Measurements from ENCODE around the gene OR5M11.
"Not testable (repeated sequence)": the region's sequence is repeated elsewhere in the genome, so short reads cannot be mapped to it uniquely, and the experiment has no call there.

OR5M11 gene

DNA sequence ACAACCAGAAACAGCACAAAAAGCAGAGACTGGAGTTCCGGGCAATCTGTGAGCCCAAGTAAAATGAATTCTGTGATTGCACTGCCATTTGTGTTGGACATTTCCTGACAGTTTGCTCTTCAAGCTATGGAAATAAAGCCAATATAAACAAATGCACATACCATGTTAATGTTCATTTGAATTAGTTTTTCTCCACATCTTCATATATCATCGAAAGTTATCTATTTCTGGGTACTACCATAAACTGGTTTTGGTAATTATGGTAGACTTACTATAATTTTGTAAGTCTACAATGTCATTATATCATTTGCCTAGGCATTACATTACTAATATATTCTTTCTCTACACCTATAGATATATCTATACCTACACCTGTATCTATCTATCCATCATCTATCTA is at the start of gene OR5M11:
OR5M11 (minus strand) TSS at position 101 of the 400 bp plus-strand sequence; CDS start at position 101, 0 bp downstream.
- H3K27ac ChIP-seq (ENCODE audit: low read depth, low read length) = no peak within 1 kb of the TSS
- H3K27me3 ChIP-seq (ENCODE audit: control insufficient read depth, insufficient read depth, low read length) = no peaks in the 10 kb centered on the region
- H3K9ac ChIP-seq (ENCODE audit: low read depth, low read length) = no peak within 1 kb of the TSS
- no peaks in the 10 kb centered on the region for H3K4me1 ChIP-seq (ENCODE audit: control insufficient read depth, insufficient read depth, low read length)
- no peaks in the 10 kb centered on the region for H3K36me3 ChIP-seq (ENCODE audit: control insufficient read depth, insufficient read depth, low read length)
- no peak within 1 kb of the TSS for H3K4me3 ChIP-seq (ENCODE audit: low read depth, low read length)
- no peaks in the 10 kb centered on the region; the same call in none of the 2 replicates for H3K9me3 ChIP-seq (ENCODE audit: control insufficient read depth, insufficient read depth, low read length)

DNA sequence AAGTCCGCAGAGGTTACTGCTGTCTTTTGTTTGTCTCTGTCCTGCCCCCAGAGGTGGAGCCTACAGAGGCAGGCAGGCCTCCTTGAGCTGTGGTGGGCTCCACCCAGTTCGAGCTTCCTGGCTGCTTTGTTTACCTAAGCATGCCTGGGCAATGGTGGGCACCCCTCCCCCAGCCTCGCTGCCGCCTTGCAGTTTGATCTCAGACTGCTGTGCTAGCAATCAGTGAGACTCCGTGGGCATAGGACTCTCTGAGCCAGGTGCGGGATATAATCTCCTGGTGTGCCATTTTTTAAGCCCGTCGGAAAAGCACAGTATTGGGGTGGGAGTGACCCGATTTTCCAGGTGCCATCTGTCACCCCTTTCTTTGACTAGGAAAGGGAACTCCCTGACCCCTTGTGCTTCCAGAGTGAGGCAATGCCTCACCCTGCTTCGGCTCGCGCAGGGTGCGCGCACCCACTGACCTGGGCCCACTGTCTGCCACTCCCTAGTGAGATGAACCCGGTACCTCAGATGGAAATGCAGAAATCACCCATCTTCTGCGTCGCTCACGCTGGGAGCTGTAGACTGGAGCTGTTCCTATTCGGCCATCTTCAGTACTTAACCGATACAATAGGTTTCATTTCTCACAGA is 49.1 kb upstream of the OR5M11 start:
- not testable (repeated sequence) for H3K27ac ChIP-seq (ENCODE audit: low read depth, low read length); H3K27me3 ChIP-seq (ENCODE audit: control insufficient read depth, insufficient read depth, low read length); H3K36me3 ChIP-seq (ENCODE audit: control insufficient read depth, insufficient read depth, low read length); H3K4me3 ChIP-seq (ENCODE audit: low read depth, low read length); H3K9ac ChIP-seq (ENCODE audit: low read depth, low read length); H3K4me1 ChIP-seq (ENCODE audit: control insufficient read depth, insufficient read depth, low read length)
- peaks cover 14% of the 10 kb centered on the region for H3K9me3 ChIP-seq (ENCODE audit: control insufficient read depth, insufficient read depth, low read length)

DNA sequence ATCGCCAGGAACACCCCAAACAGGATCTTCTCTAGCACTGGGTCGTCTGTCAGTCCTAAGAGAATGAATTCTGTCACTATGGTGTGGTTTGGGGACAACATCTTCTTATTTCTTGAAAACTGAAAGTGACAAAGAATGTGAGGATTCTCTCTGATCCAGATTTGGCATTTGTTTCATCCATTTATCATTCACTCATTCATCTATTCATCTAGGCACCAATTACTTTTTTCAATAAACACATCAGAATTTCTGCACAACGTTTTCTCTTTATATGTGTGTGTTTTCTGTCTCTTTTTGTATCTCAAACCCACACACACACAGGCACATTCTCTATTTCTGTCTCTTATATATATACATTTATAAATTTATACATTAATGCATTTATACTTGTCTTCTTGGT is 34.6 kb upstream of the OR5M11 start, which contains the start of gene OR5M10:
OR5M10 (minus strand) TSS at position 101 of the 400 bp plus-strand sequence; CDS start at position 101, 0 bp downstream.
- no peak within 1 kb of the TSS for H3K4me3 ChIP-seq (ENCODE audit: low read depth, low read length)
- no peaks in the 10 kb centered on the region for H3K9me3 ChIP-seq (ENCODE audit: control insufficient read depth, insufficient read depth, low read length)
- no peaks in the 10 kb centered on the region for H3K36me3 ChIP-seq (ENCODE audit: control insufficient read depth, insufficient read depth, low read length)
- no peaks in the 10 kb centered on the region for H3K4me1 ChIP-seq (ENCODE audit: control insufficient read depth, insufficient read depth, low read length)
- H3K9ac ChIP-seq (ENCODE audit: low read depth, low read length) = no peak within 1 kb of the TSS
- no peaks in the 10 kb centered on the region for H3K27me3 ChIP-seq (ENCODE audit: control insufficient read depth, insufficient read depth, low read length)
- H3K27ac ChIP-seq (ENCODE audit: low read depth, low read length) = no peak within 1 kb of the TSS

DNA sequence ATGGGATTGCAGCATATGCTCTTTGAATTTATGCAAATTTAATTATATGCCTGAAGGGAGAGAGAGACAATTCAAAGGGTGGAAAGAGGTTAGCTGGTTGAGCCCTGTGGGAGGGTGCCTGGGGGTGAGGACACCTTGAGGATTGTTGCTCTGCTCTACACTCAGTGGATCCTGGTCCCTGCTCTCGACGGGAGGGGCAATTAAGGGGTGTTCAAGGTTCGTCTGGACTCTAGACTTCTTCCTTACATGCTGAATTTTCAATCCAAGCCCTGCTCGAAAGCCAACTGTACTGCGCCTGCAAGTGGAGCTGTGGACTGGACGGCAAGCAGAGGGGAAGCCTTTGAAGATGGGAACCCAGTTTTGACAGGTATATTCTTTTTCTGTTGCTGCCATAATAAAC is 15.5 kb upstream of the OR5M11 start:
- Histone ChIP-seq H3K4me1 (ENCODE audit: control insufficient read depth, insufficient read depth, low read length) (no peaks in the 10 kb centered on the region), H3K27me3 (ENCODE audit: control insufficient read depth, insufficient read depth, low read length) (no peaks in the 10 kb centered on the region), H3K4me3 (ENCODE audit: low read depth, low read length) (no peak overlapping the region), H3K36me3 (ENCODE audit: control insufficient read depth, insufficient read depth, low read length) (no peaks in the 10 kb centered on the region), H3K9me3 (ENCODE audit: control insufficient read depth, insufficient read depth, low read length) (peaks cover 5% of the 10 kb centered on the region; the same call in 1 of the 2 replicates), H3K27ac (ENCODE audit: low read depth, low read length) (no peak overlapping the region), H3K9ac (ENCODE audit: low read depth, low read length) (no peak overlapping the region)

DNA sequence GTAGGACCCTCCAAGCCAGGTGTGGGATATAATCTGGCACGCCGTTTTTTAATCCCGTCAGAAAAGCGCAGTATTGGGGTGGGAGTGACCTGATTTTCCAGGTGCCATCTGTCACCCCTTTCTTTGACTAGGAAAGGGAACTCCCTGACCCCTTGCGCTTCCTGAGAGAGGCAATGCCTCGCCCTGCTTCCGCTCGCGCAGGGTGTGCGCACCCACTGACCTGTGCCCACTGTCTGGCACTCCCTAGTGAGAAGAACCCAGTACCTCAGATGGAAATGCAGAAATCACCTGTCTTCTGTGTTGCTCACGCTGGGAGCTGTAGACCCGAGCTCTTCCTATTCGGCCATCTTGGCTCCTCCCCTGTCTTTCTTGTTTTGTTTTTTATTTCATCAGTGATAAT is 11.6 kb upstream of the OR5M11 start:
- not testable (repeated sequence) for H3K9me3 ChIP-seq (ENCODE audit: control insufficient read depth, insufficient read depth, low read length); H3K27me3 ChIP-seq (ENCODE audit: control insufficient read depth, insufficient read depth, low read length); H3K36me3 ChIP-seq (ENCODE audit: control insufficient read depth, insufficient read depth, low read length); H3K9ac ChIP-seq (ENCODE audit: low read depth, low read length); H3K4me3 ChIP-seq (ENCODE audit: low read depth, low read length); H3K4me1 ChIP-seq (ENCODE audit: control insufficient read depth, insufficient read depth, low read length); H3K27ac ChIP-seq (ENCODE audit: low read depth, low read length)

DNA sequence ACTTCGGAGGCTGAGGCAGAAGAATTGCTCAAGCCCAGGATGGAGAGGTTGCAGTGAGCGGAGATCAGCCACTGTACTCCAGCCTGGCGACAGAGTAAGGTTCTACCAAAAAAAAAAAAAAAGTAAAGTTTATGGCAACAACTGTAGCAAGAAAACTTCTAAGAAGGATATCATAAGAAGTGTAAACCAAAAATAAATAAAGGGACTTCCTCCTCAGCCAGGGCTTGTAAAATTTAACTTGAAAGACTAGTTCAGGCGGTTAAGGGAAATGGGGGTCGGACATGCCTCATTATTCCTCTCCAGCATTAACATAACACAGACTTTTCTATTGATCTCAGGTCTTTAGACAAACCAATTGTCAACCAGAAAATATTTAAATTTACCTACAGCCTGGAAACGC is 2.5 kb upstream of the OR5M11 start:
- Histone ChIP-seq H3K9me3 (ENCODE audit: control insufficient read depth, insufficient read depth, low read length) (no peaks in the 10 kb centered on the region; the same call in 1 of the 2 replicates), H3K9ac (ENCODE audit: low read depth, low read length) (no peak overlapping the region), H3K4me3 (ENCODE audit: low read depth, low read length) (no peak overlapping the region), H3K27me3 (ENCODE audit: control insufficient read depth, insufficient read depth, low read length) (no peaks in the 10 kb centered on the region), H3K27ac (ENCODE audit: low read depth, low read length) (no peak overlapping the region), H3K4me1 (ENCODE audit: control insufficient read depth, insufficient read depth, low read length) (no peaks in the 10 kb centered on the region), H3K36me3 (ENCODE audit: control insufficient read depth, insufficient read depth, low read length) (no peaks in the 10 kb centered on the region)

DNA sequence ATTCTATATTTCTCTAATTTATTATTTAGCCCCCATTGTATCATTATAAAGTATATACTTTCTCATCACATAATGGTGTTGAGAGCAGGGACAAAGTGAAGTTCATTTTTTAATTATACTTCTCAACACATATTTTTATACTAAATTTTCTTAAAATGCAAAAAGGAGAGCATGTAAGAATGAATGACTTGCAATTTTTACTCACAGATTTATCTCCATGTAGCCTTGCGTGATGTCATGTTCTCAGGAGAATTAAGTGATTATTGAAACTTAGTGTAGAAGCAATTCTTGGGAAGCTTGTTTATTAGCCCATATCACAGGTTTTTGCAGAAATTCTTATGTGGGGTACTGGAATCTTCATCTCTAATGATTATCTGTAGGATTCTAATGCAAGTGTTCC is 682 bp upstream of the OR5M11 start:
- Histone ChIP-seq H3K27ac (ENCODE audit: low read depth, low read length) (no peak overlapping the region), H3K27me3 (ENCODE audit: control insufficient read depth, insufficient read depth, low read length) (no peaks in the 10 kb centered on the region), H3K9me3 (ENCODE audit: control insufficient read depth, insufficient read depth, low read length) (no peaks in the 10 kb centered on the region; the same call in none of the 2 replicates), H3K9ac (ENCODE audit: low read depth, low read length) (no peak overlapping the region), H3K4me3 (ENCODE audit: low read depth, low read length) (no peak overlapping the region), H3K36me3 (ENCODE audit: control insufficient read depth, insufficient read depth, low read length) (no peaks in the 10 kb centered on the region), H3K4me1 (ENCODE audit: control insufficient read depth, insufficient read depth, low read length) (no peaks in the 10 kb centered on the region)

DNA sequence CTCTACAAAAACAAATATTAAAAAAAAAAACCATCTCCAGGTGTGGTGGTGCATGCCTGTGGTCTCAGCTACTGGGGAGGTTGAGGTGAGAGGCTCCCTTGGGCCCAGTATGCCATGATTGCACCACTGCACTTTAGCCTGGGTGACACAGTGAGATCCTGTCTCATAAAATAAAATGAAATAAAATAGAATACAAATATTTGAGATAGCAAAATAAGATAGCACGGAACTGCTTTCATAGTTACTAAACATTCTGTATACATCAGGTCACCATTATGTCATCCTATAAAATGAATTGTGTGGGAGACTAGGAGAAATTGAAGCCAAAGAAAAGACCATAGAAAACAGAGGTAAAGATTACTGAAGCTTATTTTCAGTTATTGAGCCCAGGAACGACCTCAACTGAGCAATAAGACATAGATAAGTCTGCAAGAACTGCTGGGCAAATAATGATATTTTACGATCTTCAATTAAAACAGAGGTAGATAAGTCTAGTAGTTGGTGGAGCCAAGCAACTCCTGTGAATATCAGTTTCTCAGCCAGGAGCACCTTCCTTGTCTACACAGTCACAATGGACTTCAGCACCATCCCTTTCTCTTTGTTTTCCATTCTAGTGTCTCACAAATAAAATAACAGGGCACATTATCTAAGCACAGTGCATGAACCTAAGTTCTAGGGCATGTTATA is 9.9 kb downstream of the OR5M11 start:
- no peak overlapping the region for H3K27ac ChIP-seq (ENCODE audit: low read depth, low read length)
- no peaks in the 10 kb centered on the region for H3K4me1 ChIP-seq (ENCODE audit: control insufficient read depth, insufficient read depth, low read length)
- H3K9me3 ChIP-seq (ENCODE audit: control insufficient read depth, insufficient read depth, low read length) = no peaks in the 10 kb centered on the region
- no peak overlapping the region for H3K9ac ChIP-seq (ENCODE audit: low read depth, low read length)
- H3K36me3 ChIP-seq (ENCODE audit: control insufficient read depth, insufficient read depth, low read length) = no peaks in the 10 kb centered on the region
- H3K4me3 ChIP-seq (ENCODE audit: low read depth, low read length) = no peak overlapping the region
- no peaks in the 10 kb centered on the region for H3K27me3 ChIP-seq (ENCODE audit: control insufficient read depth, insufficient read depth, low read length)

DNA sequence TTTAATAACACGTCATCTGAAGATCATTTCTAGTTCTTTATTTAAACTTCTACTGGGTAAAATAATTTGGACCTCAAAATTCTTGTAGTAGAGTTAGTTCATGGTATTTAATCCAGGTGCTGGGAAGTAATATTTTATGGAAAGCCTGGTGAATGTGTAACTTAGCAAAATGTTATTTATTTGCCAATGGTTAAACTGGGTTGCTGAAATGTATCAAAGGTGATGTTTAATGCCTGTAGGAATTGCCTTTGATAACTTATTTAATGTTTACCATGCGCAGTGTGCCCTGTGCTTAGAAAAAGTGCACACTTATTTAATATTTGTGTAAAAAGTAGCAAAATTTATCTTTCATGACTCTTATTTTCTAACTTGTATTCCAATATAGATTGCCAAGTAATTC is 11.2 kb downstream of the OR5M11 start:
- Histone ChIP-seq H3K4me1 (ENCODE audit: control insufficient read depth, insufficient read depth, low read length) (no peaks in the 10 kb centered on the region), H3K4me3 (ENCODE audit: low read depth, low read length) (no peak overlapping the region), H3K27ac (ENCODE audit: low read depth, low read length) (no peak overlapping the region), H3K27me3 (ENCODE audit: control insufficient read depth, insufficient read depth, low read length) (no peaks in the 10 kb centered on the region), H3K9me3 (ENCODE audit: control insufficient read depth, insufficient read depth, low read length) (no peaks in the 10 kb centered on the region), H3K9ac (ENCODE audit: low read depth, low read length) (no peak overlapping the region), H3K36me3 (ENCODE audit: control insufficient read depth, insufficient read depth, low read length) (no peaks in the 10 kb centered on the region)

DNA sequence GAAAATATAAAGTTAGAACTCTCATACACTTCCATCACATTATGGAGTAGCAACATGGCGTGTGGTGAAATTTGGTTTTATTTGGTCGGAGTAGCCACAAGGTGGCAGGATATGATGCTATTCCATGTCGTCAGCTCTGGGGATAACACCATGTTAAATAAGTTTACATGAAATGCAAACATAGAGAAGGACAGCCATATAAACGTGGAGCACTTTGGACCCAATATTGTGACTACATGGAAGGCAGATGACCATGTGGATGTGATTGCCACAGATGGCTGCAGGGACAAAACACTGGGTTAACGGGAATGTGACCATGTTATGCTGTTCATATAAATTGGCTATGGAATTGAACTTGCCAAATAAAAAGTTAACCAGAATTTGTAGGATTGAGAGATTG is 21.0 kb downstream of the OR5M11 start:
- no peaks in the 10 kb centered on the region for H3K4me1 ChIP-seq (ENCODE audit: control insufficient read depth, insufficient read depth, low read length)
- H3K9ac ChIP-seq (ENCODE audit: low read depth, low read length) = no peak overlapping the region
- H3K36me3 ChIP-seq (ENCODE audit: control insufficient read depth, insufficient read depth, low read length) = no peaks in the 10 kb centered on the region
- no peaks in the 10 kb centered on the region for H3K9me3 ChIP-seq (ENCODE audit: control insufficient read depth, insufficient read depth, low read length)
- H3K4me3 ChIP-seq (ENCODE audit: low read depth, low read length) = no peak overlapping the region
- no peaks in the 10 kb centered on the region for H3K27me3 ChIP-seq (ENCODE audit: control insufficient read depth, insufficient read depth, low read length)
- no peak overlapping the region for H3K27ac ChIP-seq (ENCODE audit: low read depth, low read length)

DNA sequence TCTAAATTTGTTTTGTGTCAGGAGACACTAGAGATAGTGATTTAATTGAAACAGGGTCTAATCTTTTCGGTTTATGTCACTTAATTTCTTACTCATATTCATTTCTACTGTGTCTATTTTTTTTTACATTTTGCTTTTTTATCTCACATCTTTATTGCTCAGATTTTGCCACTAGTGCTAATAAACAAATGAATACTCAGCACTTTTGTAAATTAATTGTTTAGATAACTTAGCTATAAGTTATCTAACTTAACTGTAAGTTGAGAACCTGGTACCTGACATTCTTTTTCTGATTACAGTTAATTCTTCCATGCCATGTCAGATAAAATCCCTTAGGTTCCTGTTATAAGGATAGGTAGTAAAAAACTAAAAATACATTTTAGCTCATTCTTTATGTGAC is 29.8 kb downstream of the OR5M11 start:
- no peak overlapping the region for H3K27ac ChIP-seq (ENCODE audit: low read depth, low read length)
- no peak overlapping the region for H3K4me3 ChIP-seq (ENCODE audit: low read depth, low read length)
- H3K9ac ChIP-seq (ENCODE audit: low read depth, low read length) = no peak overlapping the region
- no peaks in the 10 kb centered on the region for H3K4me1 ChIP-seq (ENCODE audit: control insufficient read depth, insufficient read depth, low read length)
- no peaks in the 10 kb centered on the region; the same call in 1 of the 2 replicates for H3K9me3 ChIP-seq (ENCODE audit: control insufficient read depth, insufficient read depth, low read length)
- H3K27me3 ChIP-seq (ENCODE audit: control insufficient read depth, insufficient read depth, low read length) = no peaks in the 10 kb centered on the region
- no peaks in the 10 kb centered on the region for H3K36me3 ChIP-seq (ENCODE audit: control insufficient read depth, insufficient read depth, low read length)

Data from HUES48 (cell line).